Left ventricle myocardium superior (tissue), 1 donor: ENCODE data around the gene TEX51. TPM values are rescaled to one million over a fixed set of nuclear protein-coding genes. Genes with fewer than 3 reads are reported as not detected.

Experiments
- ATAC-seq: fragments of 200-7000 bp; cut with Tn5 transposase; one replicate; pipeline ENCODE4 v1.9.1; 2020; ENCODE audit warnings: mild to moderate bottlenecking, moderate library complexity
- DNase-seq: peaks from one replicate; pipeline ENCODE4 v3.0.0-alpha.2; 2020
- intact Hi-C: fragments of 100-400 bp; cut with micrococcal nuclease; formaldehyde crosslinking; loops from one replicate; pipeline ENCODE4 v1.11.0; 2022
- total RNA-seq: library from RNA; stranded (reverse); fragmentation: NEBNext Ultra II Directional; extraction: Animal tissue kit (Norgen Biotek cat#: 25700); gene quantifications from one replicate; pipeline ENCODE4 v1.2.1, GENCODE V29; 2021
- donor health status: DM: no; HTN: yes; CAD: no; lungs with severe emphysema.

TEX51 gene
- total RNA-seq, 1 donor from 2014 or later = not detected

- no peak for DNase-seq
- no peak for ATAC-seq
- intact Hi-C loops = no loop called here
Measured at GRCh38 chr2:126909781-126910180, 11.1 kb downstream of the TEX51 start.

GRCh38 chr2:126910637-126911036 lies 11.9 kb downstream of the TEX51 start:
- ATAC-seq (no peak), DNase-seq (no peak)
- intact Hi-C loops = no loop called here

- DNase-seq (no peak), ATAC-seq (no peak)
- intact Hi-C loops = no loop called here
Measured at GRCh38 chr2:126911111-126911796, 12.6 kb downstream of the TEX51 start.

- intact Hi-C loops = no loop called here
- ATAC-seq (no peak), DNase-seq (no peak)
Measured at GRCh38 chr2:126912201-126912600, 13.5 kb downstream of the TEX51 start.

GRCh38 chr2:126913329-126913728 lies 14.6 kb downstream of the TEX51 start:
- no peak for DNase-seq
- intact Hi-C loops = no loop called here
- ATAC-seq = no peak

GRCh38 chr2:126913881-126914615 lies 15.4 kb downstream of the TEX51 start:
- DNase-seq = no peak
- no peak for ATAC-seq
- intact Hi-C loops = no loop called here

- ATAC-seq (no peak), DNase-seq (no peak)
- intact Hi-C loops = no loop called here
Measured at GRCh38 chr2:126914811-126915500, 16.3 kb downstream of the TEX51 start.

- intact Hi-C loops = no loop called here
- DNase-seq (no peak), ATAC-seq (no peak)
Measured at GRCh38 chr2:126915903-126916302, 17.2 kb downstream of the TEX51 start.

- ATAC-seq (no peak), DNase-seq (no peak)
- intact Hi-C loops = no loop called here
Measured at GRCh38 chr2:126916744-126917143, 18.1 kb downstream of the TEX51 start.

GRCh38 chr2:126921066-126921465 lies 22.4 kb downstream of the TEX51 start:
- intact Hi-C loops = no loop called here
- ATAC-seq = no peak
- DNase-seq = no peak

- intact Hi-C loops = no loop called here
- no peak for DNase-seq
- no peak for ATAC-seq
Measured at GRCh38 chr2:126930970-126931590, 32.4 kb downstream of the TEX51 start.

GRCh38 chr2:126932529-126932928 lies 33.8 kb downstream of the TEX51 start:
- intact Hi-C loops = no loop called here
- DNase-seq (no peak), ATAC-seq (no peak)

- no peak for ATAC-seq
- intact Hi-C loops = no loop called here
Measured at GRCh38 chr2:126932966-126933710, 34.4 kb downstream of the TEX51 start.

GRCh38 chr2:126933711-126934091 lies 35.0 kb downstream of the TEX51 start:
- no peak for DNase-seq
- no peak for ATAC-seq
- intact Hi-C loops = no loop called here

More at GRCh38 chr2:126932966-126933710, 34.4 kb downstream of the TEX51 start:
- no peak for DNase-seq

- DNase-seq (no peak), ATAC-seq (no peak)
- intact Hi-C loops = no loop called here
Measured at GRCh38 chr2:126934809-126935208, 36.1 kb downstream of the TEX51 start.

- intact Hi-C loops = no loop called here
- DNase-seq = no peak
- ATAC-seq = no peak
Measured at GRCh38 chr2:126935774-126936173, 37.1 kb downstream of the TEX51 start.

GRCh38 chr2:126936219-126936723 lies 37.6 kb downstream of the TEX51 start:
- DNase-seq = no peak
- ATAC-seq = no peak
- intact Hi-C loops = no loop called here

GRCh38 chr2:126940331-126940730 lies 41.6 kb downstream of the TEX51 start:
- ATAC-seq = no peak
- no peak for DNase-seq
- intact Hi-C loops = no loop called here
